Right lobe of liver (tissue), 6 donors: Measurements from ENCODE around the gene POU4F3. TPM values are rescaled to one million over a fixed set of nuclear protein-coding genes. Genes with fewer than 3 reads are reported as not detected.

Experiments used
- ATAC-seq, 4 donors: fragments of 200-7000 bp; cut with Tn5 transposase; one replicate each; pipeline ENCODE4 v1.9.1; 2020; ENCODE audit warnings: mild to moderate bottlenecking in 4 of 4, moderate library complexity in 4 of 4
- DNase-seq, 3 donors: peaks; one replicate each; pipeline ENCODE4 v3.0.0-alpha.2; 2020
- H3K27ac ChIP-seq, 3 donors: fragments of 200-600 bp; one replicate each; pipeline ENCODE4 v1.8.0; 2022
- H3K27me3 ChIP-seq, 2 donors: fragments of 200-600 bp; one replicate each; pipeline ENCODE4 v1.8.0; 2022
- H3K36me3 ChIP-seq, 4 donors: fragments of 200-600 bp; sonication (generic) in 1 of 4; one replicate each; pipeline versions ENCODE4 v1.5.1 to v1.8.0; 2017 to 2022; ENCODE audit warnings: control low read depth in 1 of 4
- H3K4me1 ChIP-seq, 4 donors: fragments of 200-600 bp; sonication (generic) in 1 of 4; one replicate each; pipeline versions ENCODE4 v1.5.1 to v1.8.0; 2017 to 2022; ENCODE audit warnings: control low read depth in 1 of 4
- H3K4me3 ChIP-seq, 3 donors: fragments of 200-600 bp; one replicate each; pipeline ENCODE4 v1.8.0; 2022
- H3K9me3 ChIP-seq, 4 donors: fragments of 200-600 bp; sonication (generic) in 1 of 4; one replicate each; pipeline versions ENCODE4 v1.5.1 to v1.8.0; 2017 to 2022; ENCODE audit warnings: control low read depth in 1 of 4
- CTCF ChIP-seq, 4 donors: fragments of 200-600 bp in 3 of 4; fragments of 450-650 bp in 1 of 4; IDR thresholded peaks; one replicate each; pipeline versions ENCODE4 v1.5.1 to v1.8.0; 2016 to 2022; ENCODE audit warnings: antibody characterized with exemption in 4 of 4, mild to moderate bottlenecking in 2 of 4
- POLR2A ChIP-seq: fragments of 450-650 bp; IDR thresholded peaks from one replicate; pipeline ENCODE4 v1.6.1; 2017; ENCODE audit warnings: antibody characterized with exemption, mild to moderate bottlenecking
- WGBS: methylation state at CpG from one replicate; pipeline ENCODE4 v1.1.6; 2018; ENCODE audit warnings: low coverage, low lambda C conversion rate; ENCODE audit not compliant: insufficient coverage; ENCODE audit errors: missing lambda C conversion rate; 5-methylcytosine and 5-hydroxymethylcytosine counted together
- intact Hi-C, 2 donors: fragments of 100-400 bp; cut with DNase I; formaldehyde crosslinking; loops; one replicate each; pipeline versions ENCODE4 v1.11.2 to v1.14.1; 2022
- total RNA-seq, 6 experiments: library from RNA; depleted of rRNA in 2 of 6; stranded (reverse); fragments of >200 nt in 2 of 6; fragmentation: NEBNext Ultra II Directional in 3 of 6; extraction: Animal tissue kit (Norgen Biotek cat#: 25700) in 3 of 6; gene quantifications; one replicate each; pipeline versions ENCODE4 v1.1.0 to v1.2.4, GENCODE V29; 2016 to 2023
- donor health status: DM: no; HTN: yes; CAD: no.
- donor health status: DM: no; HTN: no; CAD: no.
- donor health status: DM: no; HTN: no; CAD: no.
- donor health status: DM: no; HTN: yes; CAD: no.
- donor health status: DM: no; HTN: yes; CAD: no.

POU4F3 gene
- total RNA-seq, 6 experiments from 2014 or later: 0.31 TPM; not detected in 5

DNA sequence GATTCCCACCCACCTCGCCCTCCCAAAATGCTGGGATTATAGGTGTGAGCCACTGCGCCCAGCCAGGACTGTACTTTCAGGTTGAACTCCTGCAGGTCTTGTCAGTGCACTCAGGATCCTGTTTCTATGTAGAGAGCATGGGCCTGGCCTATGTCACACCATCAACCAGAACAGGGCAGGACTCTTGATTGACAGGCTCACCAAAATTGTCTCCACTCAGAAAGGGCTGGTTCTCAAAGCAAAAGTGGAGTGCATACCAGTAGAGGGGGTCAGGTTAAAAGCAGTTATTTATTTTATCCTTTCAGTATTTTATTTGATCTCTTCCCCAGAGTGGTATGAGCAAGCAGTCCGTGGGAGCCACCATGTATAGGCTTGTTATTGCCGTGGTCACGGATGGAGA is 27.4 kb upstream of the POU4F3 start:
- ATAC-seq: no peak
- 73% methylated on average over 2 of the region's 5 CpGs for WGBS

GRCh38 chr5:146313027-146313426 is 25.6 kb upstream of the POU4F3 start:
- TF ChIP-seq CTCF (IDR thresholded peaks at IDR 0.05) (no peak), POLR2A (no peak)
- H3K9me3 ChIP-seq: no peaks in the 10 kb centered on the region
- 37% methylated on average over 4 of the region's 7 CpGs for WGBS
- ATAC-seq (no peak), DNase-seq (no peak)
- no peaks in the 10 kb centered on the region for H3K27me3 ChIP-seq
- H3K4me3 ChIP-seq: no peak overlapping the region
- no peaks in the 10 kb centered on the region for H3K4me1 ChIP-seq
- intact Hi-C loops: no loop called here
- H3K36me3 ChIP-seq: no peaks in the 10 kb centered on the region
- H3K27ac ChIP-seq: no peak overlapping the region

More for the DNA sequence above, 27.4 kb upstream of the POU4F3 start:
- no peaks in the 10 kb centered on the region for H3K36me3 ChIP-seq
- H3K9me3 ChIP-seq: no peaks in the 10 kb centered on the region
- intact Hi-C loops: no loop called here
- no peak for TF ChIP-seq POLR2A
- TF ChIP-seq CTCF (IDR thresholded peaks at IDR 0.05): no peak
- DNase-seq: no peak
- H3K4me1 ChIP-seq: no peaks in the 10 kb centered on the region
- no peak overlapping the region for H3K4me3 ChIP-seq
- H3K27me3 ChIP-seq: no peaks in the 10 kb centered on the region
- H3K27ac ChIP-seq: no peak overlapping the region

- Histone ChIP-seq H3K27ac (no peak overlapping the region), H3K9me3 (no peaks in the 10 kb centered on the region), H3K4me1 (no peaks in the 10 kb centered on the region), H3K4me3 (no peak overlapping the region), H3K36me3 (no peaks in the 10 kb centered on the region), H3K27me3 (no peaks in the 10 kb centered on the region)
- intact Hi-C loops: no loop called here
- ATAC-seq: no peak
- 88% methylated on average over 1 of the region's 1 CpG for WGBS
- TF ChIP-seq POLR2A (no peak), CTCF (IDR thresholded peaks at IDR 0.05) (no peak)
- no peak for DNase-seq
Observed at GRCh38 chr5:146321571-146321970, 17.1 kb upstream of the POU4F3 start.

DNA sequence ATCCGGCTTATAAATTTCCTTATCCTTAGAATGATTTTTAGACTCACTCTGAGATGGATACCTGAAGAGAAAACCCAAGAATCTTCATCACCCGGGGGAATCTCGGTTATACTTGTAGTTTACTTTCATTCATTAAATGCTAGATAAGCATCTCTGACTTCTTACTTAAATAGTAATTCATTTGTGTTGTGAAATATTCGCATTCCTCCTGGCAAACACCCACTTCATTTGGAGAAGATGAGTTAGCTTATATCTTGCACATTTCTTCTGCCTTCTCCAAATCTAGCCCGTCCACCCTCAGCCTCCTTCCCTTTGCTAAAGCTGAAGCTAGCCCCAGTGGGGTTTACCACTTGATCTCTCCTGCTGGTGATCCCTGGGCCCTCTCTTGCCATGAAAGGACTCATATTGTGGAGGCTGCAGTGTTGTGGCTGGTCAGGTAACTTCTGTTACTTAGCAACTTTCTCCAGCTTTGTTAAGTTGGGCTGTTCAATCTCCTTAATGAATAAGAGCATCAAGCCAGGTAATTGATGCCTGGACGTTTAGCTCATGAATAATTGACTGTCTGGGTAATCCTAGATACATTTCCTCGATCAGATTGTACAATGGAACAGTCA is 11.3 kb upstream of the POU4F3 start:
- Histone ChIP-seq H3K4me1 (no peaks in the 10 kb centered on the region), H3K9me3 (no peaks in the 10 kb centered on the region), H3K4me3 (no peak overlapping the region), H3K36me3 (no peaks in the 10 kb centered on the region), H3K27ac (no peak overlapping the region), H3K27me3 (no peaks in the 10 kb centered on the region)
- no peak for TF ChIP-seq CTCF (IDR thresholded peaks at IDR 0.05)
- TF ChIP-seq POLR2A: no peak
- WGBS: 63% methylated on average over 7 of the region's 7 CpGs
- no peak for DNase-seq
- intact Hi-C loops: no loop called here
- ATAC-seq: no peak

GRCh38 chr5:146327989-146328388 is 10.7 kb upstream of the POU4F3 start:
- DNase-seq (no peak), ATAC-seq (no peak)
- Histone ChIP-seq H3K4me1 (no peaks in the 10 kb centered on the region), H3K4me3 (no peak overlapping the region), H3K36me3 (no peaks in the 10 kb centered on the region), H3K27me3 (no peaks in the 10 kb centered on the region), H3K27ac (no peak overlapping the region), H3K9me3 (no peaks in the 10 kb centered on the region)
- WGBS: 0% methylated on average over 1 of the region's 1 CpG
- TF ChIP-seq CTCF (IDR thresholded peaks at IDR 0.05) (no peak), POLR2A (no peak)
- intact Hi-C loops: no loop called here
